Osteocyte (in vitro differentiated cells): ENCODE measurements around the gene PARD3B. TPM values are rescaled to one million over a fixed set of nuclear protein-coding genes. Genes with fewer than 3 reads are reported as not detected.
A peak's percentile ranks its signal among the peaks of the same experiment; 100 is the strongest.

Source experiments
- DNase-seq: peaks from one replicate; pipeline ENCODE4 v3.0.0; 2021; ENCODE audit warnings: mixed read lengths; ENCODE audit not compliant: unreplicated experiment; ENCODE audit errors: extremely low spot score
- H3K27ac Mint-ChIP-seq: one replicate; pipeline ENCODE4 v1.8.0; 2021; ENCODE audit warnings: mild to moderate bottlenecking, mixed read lengths; ENCODE audit not compliant: unreplicated experiment
- H3K27me3 Mint-ChIP-seq: one replicate; pipeline ENCODE4 v1.8.0; 2021; ENCODE audit warnings: mixed read lengths; ENCODE audit not compliant: unreplicated experiment
- H3K36me3 Mint-ChIP-seq: one replicate; pipeline ENCODE4 v1.8.0; 2021; ENCODE audit warnings: mixed read lengths; ENCODE audit not compliant: unreplicated experiment
- H3K4me1 Mint-ChIP-seq: one replicate; pipeline ENCODE4 v1.8.0; 2021; ENCODE audit warnings: mixed read lengths; ENCODE audit not compliant: unreplicated experiment
- H3K4me3 Mint-ChIP-seq: one replicate; pipeline ENCODE4 v1.8.0; 2021; ENCODE audit warnings: mild to moderate bottlenecking, moderate library complexity, mixed read lengths; ENCODE audit not compliant: unreplicated experiment
- H3K9me3 Mint-ChIP-seq: one replicate; pipeline ENCODE4 v1.8.0; 2021; ENCODE audit warnings: mixed read lengths; ENCODE audit not compliant: unreplicated experiment
- CTCF ChIP-seq: fragments of 200-600 bp; sonication (generic); IDR thresholded peaks from 2 replicates; pipeline ENCODE4 v1.5.0; 2021; ENCODE audit warnings: antibody characterized with exemption, mild to moderate bottlenecking, moderate library complexity
- long read RNA-seq: library from polyadenylated mRNA; unstranded; transcript quantifications from one replicate; pipeline ENCODE4 v2.0.0, GENCODE V29; 2021
- total RNA-seq: library from RNA; stranded (reverse); gene quantifications from 2 replicates; pipeline ENCODE4 v1.2.1, GENCODE V29; 2021

PARD3B gene
- total RNA-seq = 26.1 and 26.7 TPM in 2 replicates
- long read RNA-seq, partial matches to known transcripts = 8 of 19 reads
- long read RNA-seq, other reads (novel, unspliced or antisense) = 11 of 19 reads

GRCh38 chr2:204544961-204545860 is at the start of gene PARD3B:
Gene PARD3B (plus strand): TSS chr2:204545475. CDS start chr2:204546000, 525 bp downstream.
- peaks cover 36% of the 10 kb centered on the region for H3K4me1 Mint-ChIP-seq
- H3K27me3 Mint-ChIP-seq = no peaks in the 10 kb centered on the region
- H3K9me3 Mint-ChIP-seq = no peaks in the 10 kb centered on the region
- peaks cover 2% of the 10 kb centered on the region for H3K36me3 Mint-ChIP-seq
- no peak for TF ChIP-seq CTCF
- peak within 1 kb of the TSS; percentile 82 for H3K4me3 Mint-ChIP-seq
- DNase-seq = peak; percentile 86
- H3K27ac Mint-ChIP-seq = peak within 1 kb of the TSS; percentile 89

GRCh38 chr2:204496779-204497178 is 48.5 kb upstream of the PARD3B start:
- H3K9me3 Mint-ChIP-seq = no peaks in the 10 kb centered on the region
- H3K27me3 Mint-ChIP-seq = no peaks in the 10 kb centered on the region
- no peaks in the 10 kb centered on the region for H3K36me3 Mint-ChIP-seq
- TF ChIP-seq CTCF = no peak
- peaks cover 16% of the 10 kb centered on the region for H3K4me1 Mint-ChIP-seq
- H3K4me3 Mint-ChIP-seq = no peak overlapping the region
- DNase-seq = no peak
- no peak overlapping the region for H3K27ac Mint-ChIP-seq

- Mint-ChIP-seq H3K4me1 (peaks cover 5% of the 10 kb centered on the region), H3K9me3 (no peaks in the 10 kb centered on the region), H3K27me3 (no peaks in the 10 kb centered on the region), H3K4me3 (no peak overlapping the region), H3K27ac (no peak overlapping the region), H3K36me3 (no peaks in the 10 kb centered on the region)
- no peak for TF ChIP-seq CTCF
- no peak for DNase-seq
These were observed 47.4 kb upstream of the PARD3B start for GRCh38 chr2:204497855-204498254.

GRCh38 chr2:204498291-204498690 is 47.0 kb upstream of the PARD3B start:
- H3K4me1 Mint-ChIP-seq = peaks cover 1% of the 10 kb centered on the region
- no peak for TF ChIP-seq CTCF
- H3K27me3 Mint-ChIP-seq = no peaks in the 10 kb centered on the region
- DNase-seq = no peak
- H3K36me3 Mint-ChIP-seq = no peaks in the 10 kb centered on the region
- no peak overlapping the region for H3K27ac Mint-ChIP-seq
- H3K4me3 Mint-ChIP-seq = no peak overlapping the region
- no peaks in the 10 kb centered on the region for H3K9me3 Mint-ChIP-seq

GRCh38 chr2:204503869-204504268 is 41.4 kb upstream of the PARD3B start:
- Mint-ChIP-seq H3K27ac (no peak overlapping the region), H3K36me3 (no peaks in the 10 kb centered on the region), H3K27me3 (no peaks in the 10 kb centered on the region), H3K4me1 (peaks cover 7% of the 10 kb centered on the region), H3K9me3 (no peaks in the 10 kb centered on the region), H3K4me3 (no peak overlapping the region)
- no peak for DNase-seq
- no peak for TF ChIP-seq CTCF
